Activated CD4-positive, CD25-positive, alpha-beta regulatory T cell treated with anti-CD3 and anti-CD28 coated beads, Interleukin-2, amount 50 U/mL, for 16 hours (primary cell): ENCODE results near the gene RPH3AL.

Experiments used
- DNase-seq: peaks from one replicate; pipeline ENCODE4 v3.0.0-alpha.2; 2020; ENCODE audit warnings: low read depth, low spot score

The RPH3AL gene

GRCh38 chr17:301681-302299, 50.8 kb downstream of the RPH3AL start:
- DNase-seq, result no peak

- no peak for DNase-seq
These were observed 51.7 kb downstream of the RPH3AL start for GRCh38 chr17:300881-301280.

GRCh38 chr17:299546-299945, 53.1 kb downstream of the RPH3AL start:
- no peak for DNase-seq

- DNase-seq, result no peak
These were observed 53.7 kb downstream of the RPH3AL start for GRCh38 chr17:298791-299450.

GRCh38 chr17:297758-298157, 54.8 kb downstream of the RPH3AL start:
- no peak for DNase-seq

- no peak for DNase-seq
These were observed 55.5 kb downstream of the RPH3AL start for GRCh38 chr17:296906-297690.

- DNase-seq, result no peak
These were observed 56.2 kb downstream of the RPH3AL start for GRCh38 chr17:296379-296778.

- DNase-seq, result no peak
These were observed 59.9 kb downstream of the RPH3AL start for GRCh38 chr17:292531-293382.

- DNase-seq, result no peak
These were observed 60.6 kb downstream of the RPH3AL start for GRCh38 chr17:292016-292415.

- no peak for DNase-seq
These were observed 61.0 kb downstream of the RPH3AL start for GRCh38 chr17:291587-291986.

- no peak for DNase-seq
These were observed 62.0 kb downstream of the RPH3AL start for GRCh38 chr17:290626-291025.

- no peak for DNase-seq
These were observed 62.5 kb downstream of the RPH3AL start for GRCh38 chr17:290121-290521.

GRCh38 chr17:289409-289808, 63.2 kb downstream of the RPH3AL start:
- DNase-seq, result no peak

- DNase-seq, result no peak
These were observed 63.7 kb downstream of the RPH3AL start for GRCh38 chr17:288802-289356.

- no peak for DNase-seq
These were observed 66.0 kb downstream of the RPH3AL start for GRCh38 chr17:286571-286970.

- no peak for DNase-seq
These were observed 66.7 kb downstream of the RPH3AL start for GRCh38 chr17:285751-286422.

- DNase-seq, result no peak
These were observed 67.8 kb downstream of the RPH3AL start for GRCh38 chr17:284676-285355.

GRCh38 chr17:283911-284675, 68.5 kb downstream of the RPH3AL start:
- DNase-seq, result no peak
